Inflammatory macrophage (primary cell): ENCODE measurements around the gene HP1BP3.
"Not testable (repeated sequence)": the region's sequence is repeated elsewhere in the genome, so short reads cannot be mapped to it uniquely, and the experiment has no call there.

ENCODE experiments used
- DNase-seq, 2 donors: peaks; one replicate each; pipeline ENCODE4 v3.0.0-alpha.2; 2020 to 2022
- total RNA-seq, 18 experiments: gene quantifications; one replicate each; lab custom pipeline; 2026; ENCODE audit warnings: mixed read lengths in 6 of 18, inconsistent platforms in 2 of 18; lab: John Stamatoyannopoulos, UW

HP1BP3 gene
- 91.6 to 208 (median 158) reads per million in 18 experiments for total RNA-seq

- peak; percentile 69 to 86 for DNase-seq
These were observed at the start of gene HP1BP3 for GRCh38 chr1:20787029-20787839. TSS of gene HP1BP3 (minus strand) at chr1:20787307. CDS start at chr1:20780440, 6,867 bp downstream.

- no peak for DNase-seq
These were observed 49.1 kb upstream of the HP1BP3 start for GRCh38 chr1:20836230-20836629.

- no peak for DNase-seq
These were observed 47.7 kb upstream of the HP1BP3 start for GRCh38 chr1:20834780-20835179.

GRCh38 chr1:20834192-20834591 lies 47.1 kb upstream of the HP1BP3 start:
- no peak for DNase-seq

- no peak for DNase-seq
These were observed 43.3 kb upstream of the HP1BP3 start for GRCh38 chr1:20830378-20830777.

GRCh38 chr1:20829946-20830345 lies 42.8 kb upstream of the HP1BP3 start:
- DNase-seq, result no peak

- no peak for DNase-seq
These were observed 42.4 kb upstream of the HP1BP3 start for GRCh38 chr1:20829531-20829930.

- no peak for DNase-seq
These were observed 36.7 kb upstream of the HP1BP3 start for GRCh38 chr1:20823845-20824244.

GRCh38 chr1:20821466-20821865 lies 34.4 kb upstream of the HP1BP3 start:
- DNase-seq, result peak in 1 of 2 donors; percentile 52

- DNase-seq, result no peak
These were observed 32.7 kb upstream of the HP1BP3 start for GRCh38 chr1:20819818-20820217.

GRCh38 chr1:20814534-20814871 lies 27.4 kb upstream of the HP1BP3 start:
- no peak for DNase-seq

GRCh38 chr1:20811916-20812315 lies 24.8 kb upstream of the HP1BP3 start:
- no peak for DNase-seq

GRCh38 chr1:20793236-20793635 lies 6.1 kb upstream of the HP1BP3 start:
- DNase-seq, result no peak

GRCh38 chr1:20792196-20792595 lies 5.1 kb upstream of the HP1BP3 start:
- no peak for DNase-seq

- DNase-seq, result no peak
These were observed 3.7 kb upstream of the HP1BP3 start for GRCh38 chr1:20790785-20791184.

- DNase-seq, result not testable (repeated sequence)
These were observed 2.5 kb upstream of the HP1BP3 start for GRCh38 chr1:20789598-20789997.

GRCh38 chr1:20787840-20788795 lies 1.0 kb upstream of the HP1BP3 start:
- peak; percentile 59 to 68 for DNase-seq

GRCh38 chr1:20786253-20787028 lies 666 bp downstream of the HP1BP3 start:
- DNase-seq, result peak; percentile 94 to 95

- no peak for DNase-seq
These were observed 1.2 kb downstream of the HP1BP3 start for GRCh38 chr1:20785907-20786252.

- no peak for DNase-seq
These were observed 11.4 kb downstream of the HP1BP3 start for GRCh38 chr1:20775700-20776099.

GRCh38 chr1:20771780-20772179 lies 15.3 kb downstream of the HP1BP3 start:
- DNase-seq, result no peak

- DNase-seq, result no peak
These were observed 16.6 kb downstream of the HP1BP3 start for GRCh38 chr1:20770314-20771087.
